Transverse colon (tissue), 4 donors: Measurements from ENCODE around the gene COL4A5. TPM values are rescaled to one million over a fixed set of nuclear protein-coding genes. Genes with fewer than 3 reads are reported as not detected.

ENCODE experiments used
- DNase-seq: peaks from one replicate; pipeline ENCODE4 v3.0.0-alpha.2; 2019
- H3K27ac ChIP-seq, 4 donors: fragments of 200-600 bp; sonication (generic); 2 replicates each; pipeline ENCODE4 v1.5.1; 2016 to 2018; ENCODE audit warnings: inconsistent platforms in 4 of 4
- H3K27me3 ChIP-seq: fragments of 200-600 bp; sonication (generic); 2 replicates; pipeline ENCODE4 v1.5.1; 2017; ENCODE audit warnings: inconsistent platforms
- H3K36me3 ChIP-seq, 4 donors: fragments of 200-600 bp; sonication (generic); 2 replicates each; pipeline ENCODE4 v1.5.1; 2017 to 2019; ENCODE audit warnings: inconsistent platforms in 4 of 4
- H3K4me1 ChIP-seq, 4 donors: fragments of 200-600 bp; sonication (generic); 2 replicates each; pipeline ENCODE4 v1.5.1; 2017 to 2020; ENCODE audit warnings: inconsistent platforms in 4 of 4
- H3K4me3 ChIP-seq, 4 donors: fragments of 200-600 bp; sonication (generic); 1 replicate in 1 of 4; 2 replicates in 3 of 4; pipeline versions ENCODE4 v1.5.1 to v1.6.1; 2017 to 2019; ENCODE audit warnings: inconsistent platforms in 4 of 4
- H3K9me3 ChIP-seq, 2 donors: fragments of 200-600 bp; sonication (generic); 2 replicates each; pipeline ENCODE4 v1.5.1; 2017 to 2019; ENCODE audit warnings: inconsistent platforms in 2 of 2
- EP300 ChIP-seq: sonication (generic); formaldehyde crosslinking; IDR thresholded peaks from one replicate; pipeline ENCODE4 v1.6.1; 2017; ENCODE audit warnings: antibody characterized with exemption, low read depth
- POLR2A ChIP-seq: fragments of 450-650 bp; IDR thresholded peaks from one replicate; pipeline ENCODE4 v1.6.1; 2016; ENCODE audit warnings: antibody characterized with exemption, mild to moderate bottlenecking, moderate library complexity
- POLR2AphosphoS5 ChIP-seq, 3 donors: sonication (generic); formaldehyde crosslinking; IDR thresholded peaks; one replicate each; pipeline ENCODE4 v1.6.1; 2016; ENCODE audit warnings: antibody characterized with exemption in 3 of 3
- WGBS, 2 donors: methylation state at CpG; one replicate each; pipeline ENCODE4 v1.1.5; 2018; ENCODE audit warnings: low coverage in 1 of 2; 5-methylcytosine and 5-hydroxymethylcytosine counted together
- in situ Hi-C, 4 donors: fragments of 200-750 bp; cut with MboI; loops; one replicate each; pipeline versions ENCODE4 v1.15.0 to v1.15.1; 2017; ENCODE audit warnings: low sequenced_read_pairs in 3 of 4, low pct_ligation_motif_present in 1 of 4, low pct_unique_long_range_greater_than_20kb in 1 of 4
- intact Hi-C: fragments of 100-400 bp; cut with DNase I; formaldehyde crosslinking; loops from one replicate; pipeline ENCODE4 v1.15.1; 2023; ENCODE audit warnings: low total_unique reads
- total RNA-seq, 4 donors: library from RNA; depleted of rRNA; stranded (reverse); fragments of >200 nt; gene quantifications; one replicate each; pipeline ENCODE4 v1.1.0, GENCODE V29; 2016
- TF ChIP-seq, protein P1 (sequence below), 5 experiments: fragments of 200-600 bp in 3 of 5; fragments of 450-650 bp in 2 of 5; sonication (generic) in 3 of 5; IDR thresholded peaks; 1 replicate in 2 of 5; 2 replicates in 3 of 5; pipeline ENCODE4 v1.5.1; 2016 to 2017; ENCODE audit warnings: antibody characterized with exemption in 5 of 5, inconsistent platforms in 3 of 5, mild to moderate bottlenecking in 2 of 5, moderate library complexity in 1 of 5

Gene COL4A5
- total RNA-seq, 4 donors from 2014 or later: 0.75 to 8.1 (median 2.8) TPM

DNA sequence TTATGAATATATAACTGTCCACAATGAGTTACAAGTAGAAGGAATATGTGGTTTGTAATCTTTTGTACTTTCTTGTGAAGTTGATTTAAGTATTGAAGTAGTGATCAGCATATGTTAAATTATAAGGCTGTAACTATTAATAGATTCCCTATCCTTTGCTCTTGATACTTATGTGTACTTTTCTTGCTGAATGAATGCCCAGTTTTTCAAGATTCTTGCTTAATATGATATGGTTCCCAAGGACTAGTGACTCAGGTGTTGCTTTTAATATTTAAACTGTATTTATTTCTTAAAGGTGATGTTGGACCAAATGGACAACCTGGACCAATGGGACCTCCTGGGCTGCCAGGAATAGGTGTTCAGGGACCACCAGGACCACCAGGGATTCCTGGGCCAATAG, 175.0 kb downstream of the COL4A5 start:
- Histone ChIP-seq H3K4me1 (no peaks in the 10 kb centered on the region), H3K27ac (no peak overlapping the region), H3K36me3 (no peaks in the 10 kb centered on the region), H3K27me3 (no peaks in the 10 kb centered on the region), H3K9me3 (no peaks in the 10 kb centered on the region), H3K4me3 (no peak overlapping the region)
- intact Hi-C loops (no loop called here), in situ Hi-C loops (no loop called here)
- TF ChIP-seq EP300: no peak
- no peak for TF ChIP-seq POLR2A
- TF ChIP-seq, protein P1, sequence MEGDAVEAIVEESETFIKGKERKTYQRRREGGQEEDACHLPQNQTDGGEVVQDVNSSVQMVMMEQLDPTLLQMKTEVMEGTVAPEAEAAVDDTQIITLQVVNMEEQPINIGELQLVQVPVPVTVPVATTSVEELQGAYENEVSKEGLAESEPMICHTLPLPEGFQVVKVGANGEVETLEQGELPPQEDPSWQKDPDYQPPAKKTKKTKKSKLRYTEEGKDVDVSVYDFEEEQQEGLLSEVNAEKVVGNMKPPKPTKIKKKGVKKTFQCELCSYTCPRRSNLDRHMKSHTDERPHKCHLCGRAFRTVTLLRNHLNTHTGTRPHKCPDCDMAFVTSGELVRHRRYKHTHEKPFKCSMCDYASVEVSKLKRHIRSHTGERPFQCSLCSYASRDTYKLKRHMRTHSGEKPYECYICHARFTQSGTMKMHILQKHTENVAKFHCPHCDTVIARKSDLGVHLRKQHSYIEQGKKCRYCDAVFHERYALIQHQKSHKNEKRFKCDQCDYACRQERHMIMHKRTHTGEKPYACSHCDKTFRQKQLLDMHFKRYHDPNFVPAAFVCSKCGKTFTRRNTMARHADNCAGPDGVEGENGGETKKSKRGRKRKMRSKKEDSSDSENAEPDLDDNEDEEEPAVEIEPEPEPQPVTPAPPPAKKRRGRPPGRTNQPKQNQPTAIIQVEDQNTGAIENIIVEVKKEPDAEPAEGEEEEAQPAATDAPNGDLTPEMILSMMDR (IDR thresholded peaks at IDR 0.05): no peak
- TF ChIP-seq POLR2AphosphoS5 (IDR thresholded peaks at IDR 0.05): no peak
- no peak for DNase-seq

DNA sequence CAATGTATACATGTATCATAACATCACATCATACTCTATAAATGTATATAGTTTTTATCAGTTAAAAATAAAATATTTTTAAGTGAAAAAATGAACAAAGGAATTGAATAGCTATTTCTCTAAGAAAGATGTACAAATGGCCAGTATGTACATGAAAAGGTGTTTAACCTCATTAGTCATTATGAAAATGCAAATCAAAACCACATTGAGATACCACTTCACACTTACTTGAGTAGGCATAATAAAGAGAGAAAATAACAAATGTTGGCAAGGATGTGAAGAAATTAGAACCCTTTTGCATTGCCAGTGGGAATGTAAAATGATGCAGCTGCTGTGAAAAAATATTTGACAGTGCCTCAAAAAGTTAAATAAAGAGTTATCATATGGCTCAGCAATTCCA, 201.2 kb downstream of the COL4A5 start:
- intact Hi-C loops: no loop called here
- no peak for TF ChIP-seq POLR2AphosphoS5 (IDR thresholded peaks at IDR 0.05)
- no peak for TF ChIP-seq EP300
- TF ChIP-seq POLR2A: no peak
- TF ChIP-seq, protein P1 (IDR thresholded peaks at IDR 0.05): no peak

DNA sequence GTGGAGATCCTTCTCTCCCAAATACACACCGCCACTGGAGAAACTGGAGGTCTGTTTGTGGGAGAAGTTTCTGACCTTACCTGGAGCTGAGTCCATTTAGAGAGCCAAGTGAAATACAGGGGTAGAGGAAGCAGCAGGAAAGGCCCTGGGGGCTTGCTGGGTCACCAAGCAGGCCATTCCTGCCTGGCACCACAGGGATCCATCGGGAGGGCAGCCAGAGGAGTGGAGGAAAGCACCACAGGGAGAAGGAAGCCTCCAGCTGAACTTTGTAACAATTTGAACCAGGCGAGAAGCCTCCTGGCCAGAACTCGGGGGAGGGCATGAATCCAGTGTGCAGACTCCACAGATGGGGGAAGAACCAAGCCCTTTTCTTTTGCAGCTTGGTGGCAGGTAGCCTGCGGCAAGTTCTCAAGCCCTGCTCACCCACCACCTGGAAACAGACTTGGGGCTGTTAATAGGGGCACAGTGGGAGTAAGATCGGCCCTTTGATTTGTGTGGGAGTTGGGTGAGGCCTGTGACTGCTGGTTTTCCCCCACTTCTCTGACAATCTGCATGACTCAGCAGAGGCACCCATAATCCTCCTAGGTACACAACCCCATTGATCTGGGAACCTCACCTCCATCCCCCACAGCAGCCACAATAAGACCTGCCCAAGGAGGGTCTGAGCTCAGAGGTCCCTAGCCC, 202.1 kb downstream of the COL4A5 start:
- no peak for TF ChIP-seq EP300
- TF ChIP-seq POLR2A: no peak
- TF ChIP-seq, protein P1 (IDR thresholded peaks at IDR 0.05): no peak
- TF ChIP-seq POLR2AphosphoS5 (IDR thresholded peaks at IDR 0.05): no peak
- H3K27me3 ChIP-seq: no peaks in the 10 kb centered on the region
- intact Hi-C loops (no loop called here), in situ Hi-C loops (no loop called here)
- no peaks in the 10 kb centered on the region for H3K4me1 ChIP-seq
- no peak overlapping the region for H3K4me3 ChIP-seq
- no peaks in the 10 kb centered on the region for H3K36me3 ChIP-seq
- no peaks in the 10 kb centered on the region for H3K9me3 ChIP-seq
- H3K27ac ChIP-seq: no peak overlapping the region
- no peak for DNase-seq
- WGBS, 2 donors: 83% methylated on average over 6 of the region's 6 CpGs; no CpG with 5 or more reads in 1 of the 2 donors

More for the DNA sequence above, 201.2 kb downstream of the COL4A5 start:
- Histone ChIP-seq H3K27me3 (no peaks in the 10 kb centered on the region), H3K27ac (no peak overlapping the region), H3K4me1 (no peaks in the 10 kb centered on the region), H3K36me3 (no peaks in the 10 kb centered on the region), H3K4me3 (no peak overlapping the region), H3K9me3 (no peaks in the 10 kb centered on the region)
- no peak for DNase-seq
- in situ Hi-C loops: no loop called here

DNA sequence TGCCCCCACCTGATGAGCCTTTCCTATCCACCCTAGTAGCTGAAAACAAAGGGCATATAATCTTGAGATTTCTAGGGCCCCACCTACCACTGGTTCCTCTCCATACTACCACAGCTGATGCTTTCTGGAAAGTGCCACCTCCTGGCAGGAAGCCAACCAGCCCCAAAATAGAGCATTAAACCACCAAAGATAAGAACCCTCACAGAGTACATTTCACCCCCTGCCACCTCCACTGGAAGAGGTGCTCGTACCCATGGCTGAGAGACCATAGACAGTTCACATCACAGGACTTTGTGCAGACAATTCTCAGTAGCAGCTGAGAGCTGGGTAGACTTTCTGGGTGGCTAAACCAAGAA, 202.6 kb downstream of the COL4A5 start:
- intact Hi-C loops: no loop called here

More for the DNA sequence above, 202.6 kb downstream of the COL4A5 start:
- TF ChIP-seq, protein P1 (IDR thresholded peaks at IDR 0.05): no peak
- TF ChIP-seq POLR2AphosphoS5 (IDR thresholded peaks at IDR 0.05) (no peak), EP300 (no peak), POLR2A (no peak)
- Histone ChIP-seq H3K4me3 (no peak overlapping the region), H3K36me3 (no peaks in the 10 kb centered on the region), H3K9me3 (no peaks in the 10 kb centered on the region), H3K4me1 (no peaks in the 10 kb centered on the region), H3K27me3 (no peaks in the 10 kb centered on the region), H3K27ac (no peak overlapping the region)
- DNase-seq: no peak
- in situ Hi-C loops: no loop called here
- WGBS, 2 donors: 57% methylated on average over 1 of the region's 1 CpG; no CpG with 5 or more reads in 1 of the 2 donors
